Adrenal gland (tissue), 12 donors: ENCODE results near the gene EXT2. TPM values are rescaled to one million over a fixed set of nuclear protein-coding genes. Genes with fewer than 3 reads are reported as not detected.

Experiments
- DNase-seq, 7 donors: peaks; one replicate each; pipeline ENCODE4 v3.0.0-alpha.2; 2019 to 2020
- H3K27ac ChIP-seq, 5 donors: fragments of 200-600 bp; sonication (generic) in 4 of 5; 1 replicate in 3 of 5; 2 replicates in 2 of 5; pipeline versions ENCODE4 v1.5.1 to v1.8.0; 2016 to 2020; ENCODE audit warnings: mild to moderate bottlenecking in 1 of 5
- H3K27me3 ChIP-seq: fragments of 200-600 bp; 2 replicates; pipeline ENCODE4 v1.8.0; 2021
- H3K36me3 ChIP-seq, 2 donors: fragments of 200-600 bp; replicated peaks in 1 of 2; 1 replicate in 1 of 2; 2 replicates in 1 of 2; pipeline versions ENCODE4 v1.5.1 to v1.8.0; 2018 to 2022
- H3K4me1 ChIP-seq, 2 donors: fragments of 200-600 bp; replicated peaks in 1 of 2; 1 replicate in 1 of 2; 2 replicates in 1 of 2; pipeline versions ENCODE4 v1.5.1 to v1.8.0; 2018 to 2021
- H3K4me3 ChIP-seq, 4 donors: fragments of 200-600 bp; sonication (generic) in 3 of 4; one replicate each; pipeline ENCODE4 v1.5.1; 2016 to 2018
- H3K9me3 ChIP-seq, 3 donors: fragments of 200-600 bp; sonication (generic) in 1 of 3; replicated peaks in 1 of 3; 1 replicate in 2 of 3; 2 replicates in 1 of 3; pipeline versions ENCODE4 v1.5.1 to v1.8.0; 2016 to 2021
- CTCF ChIP-seq, 6 experiments: fragments of 450-650 bp in 4 of 6; fragments of 200-600 bp in 2 of 6; sonication (generic) in 1 of 6; IDR thresholded peaks; 1 replicate in 5 of 6; 2 replicates in 1 of 6; pipeline versions ENCODE4 v1.5.1 to v1.8.0; 2016 to 2021; ENCODE audit warnings: antibody characterized with exemption in 6 of 6, mild to moderate bottlenecking in 2 of 6, moderate library complexity in 1 of 6
- POLR2A ChIP-seq, 2 donors: fragments of 450-650 bp; IDR thresholded peaks; one replicate each; pipeline ENCODE4 v1.6.1; 2017; ENCODE audit warnings: antibody characterized with exemption in 2 of 2, mild to moderate bottlenecking in 2 of 2, moderate library complexity in 1 of 2
- WGBS, 4 donors: extraction: QIAGEN DNeasy Blood & Tissue Kit in 2 of 4; methylation state at CpG; one replicate each; pipeline versions ENCODE4 v1.1.5 to v1.1.7; 2013 to 2017; 5-methylcytosine and 5-hydroxymethylcytosine counted together
- intact Hi-C, 2 donors: fragments of 100-400 bp; cut with DNase I; formaldehyde crosslinking; loops; one replicate each; pipeline versions ENCODE4 v1.14.1 to v1.15.0; 2022 to 2023
- polyA plus RNA-seq, 3 donors: library from polyadenylated mRNA; stranded (reverse); fragments of 200-250 nt in 2 of 3; fragments of 350-450 nt in 1 of 3; fragmentation: Illumina TruSeq in 1 of 3; extraction: RNeasy Lipid Tissue Mini Kit (QIAGEN cat#74804) in 1 of 3; gene quantifications; one replicate each; pipeline ENCODE4 v1.2.3, GENCODE V29; 2013 to 2014
- total RNA-seq, 9 donors: library from RNA; depleted of rRNA in 4 of 9; stranded (reverse); fragments of >200 nt in 4 of 9; fragments of 120-200 nt in 1 of 9; fragmentation: NEBNext Ultra II Directional in 1 of 9; extraction: Animal tissue kit (Norgen Biotek cat#: 25700) in 1 of 9; gene quantifications; one replicate each; pipeline versions ENCODE4 v1.1.0 to v1.2.4, GENCODE V29; 2013 to 2023
- donor health status: healthy with polysubstance abuse.
- donor health status: Bipolar disorder and iron deficiency.
- donor health status: DM: yes; HTN: yes; CAD: no.
- donor health status: DM: no; HTN: no; CAD: no.
- donor health status: DM: no; HTN: no; CAD: no.
- donor health status: DM: yes; HTN: yes; CAD: no.

The EXT2 gene
- total and polyA plus RNA-seq, 12 donors, result 28.7 to 89.3 (median 46.3) TPM

- Histone ChIP-seq H3K4me3 (no peak overlapping the region), H3K9me3 (no peaks in the 10 kb centered on the region), H3K4me1 (no peaks in the 10 kb centered on the region), H3K36me3 (no peaks in the 10 kb centered on the region), H3K27ac (no peak overlapping the region), H3K27me3 (no peaks in the 10 kb centered on the region)
- DNase-seq, result no peak
- 93 to 100% (median 96%) methylated on average over 2 of the region's 2 CpGs for WGBS, 4 donors
- intact Hi-C loops, result no loop called here
- TF ChIP-seq CTCF (IDR thresholded peaks at IDR 0.05) (no peak), POLR2A (IDR thresholded peaks at IDR 0.05) (no peak)
Observed at GRCh38 chr11:44192017-44192385, 96.5 kb downstream of the EXT2 start.

GRCh38 chr11:44192462-44193100, 97.1 kb downstream of the EXT2 start:
- Histone ChIP-seq H3K27ac (no peak overlapping the region), H3K4me1 (no peaks in the 10 kb centered on the region), H3K27me3 (no peaks in the 10 kb centered on the region), H3K9me3 (no peaks in the 10 kb centered on the region), H3K36me3 (no peaks in the 10 kb centered on the region), H3K4me3 (no peak overlapping the region)
- intact Hi-C loops, result no loop called here
- WGBS, 4 donors, result 87 to 95% (median 92%) methylated on average over 4 of the region's 4 CpGs
- no peak for DNase-seq
- TF ChIP-seq POLR2A (IDR thresholded peaks at IDR 0.05) (no peak), CTCF (IDR thresholded peaks at IDR 0.05) (no peak)

GRCh38 chr11:44193856-44194255, 98.4 kb downstream of the EXT2 start:
- H3K4me3 ChIP-seq, result no peak overlapping the region
- DNase-seq, result no peak
- TF ChIP-seq CTCF (IDR thresholded peaks at IDR 0.05) (no peak), POLR2A (IDR thresholded peaks at IDR 0.05) (no peak)
- WGBS, 4 donors, result 87 to 92% (median 89%) methylated on average over 5 of the region's 5 CpGs
- H3K4me1 ChIP-seq, result no peaks in the 10 kb centered on the region
- no peak overlapping the region for H3K27ac ChIP-seq
- H3K36me3 ChIP-seq, result no peaks in the 10 kb centered on the region
- no peaks in the 10 kb centered on the region for H3K9me3 ChIP-seq
- intact Hi-C loops, result no loop called here
- H3K27me3 ChIP-seq, result no peaks in the 10 kb centered on the region

- Histone ChIP-seq H3K4me3 (no peak overlapping the region), H3K27me3 (no peaks in the 10 kb centered on the region), H3K9me3 (no peaks in the 10 kb centered on the region), H3K27ac (no peak overlapping the region), H3K4me1 (no peaks in the 10 kb centered on the region), H3K36me3 (no peaks in the 10 kb centered on the region)
- 81 to 97% (median 87%) methylated on average over 2 of the region's 2 CpGs for WGBS, 4 donors
- TF ChIP-seq CTCF (IDR thresholded peaks at IDR 0.05) (no peak), POLR2A (IDR thresholded peaks at IDR 0.05) (no peak)
- intact Hi-C loops, result no loop called here
- DNase-seq, result no peak
Observed at GRCh38 chr11:44198146-44198724, 102.8 kb downstream of the EXT2 start.
